ENCODE measurements around the gene CSF3R. TPM values are rescaled to one million over a fixed set of nuclear protein-coding genes. Genes with fewer than 3 reads are reported as not detected.
A peak's percentile ranks its signal among the peaks of the same experiment; 100 is the strongest.

CSF3R gene
- total RNA-seq, 2 experiments from 2014 or later: not detected

- Mint-ChIP-seq H3K27ac (no peak overlapping the region), H3K4me1 (ENCODE audit: low read depth) (peaks cover 9% of the 10 kb centered on the region), H3K27me3 (no peaks in the 10 kb centered on the region), H3K4me3 (no peak overlapping the region), H3K36me3 (ENCODE audit: low read depth) (no peaks in the 10 kb centered on the region), H3K9me3 (no peaks in the 10 kb centered on the region)
- TF ChIP-seq CTCF (IDR thresholded peaks at IDR 0.05): no peak
- intact Hi-C loops (cut with micrococcal nuclease): no loop called here
- ATAC-seq: no peak
- ChIA-PET CTCF (no interaction called here), POLR2A (interaction anchor here (0.6 kb wide), 1 partner anchor 26 kb away, joined by 3 read pairs; no protein-coding TSS in a partner anchor)
- no peak for DNase-seq
These were observed 56.9 kb downstream of the CSF3R start for GRCh38 chr1:36425791-36426190.

GRCh38 chr1:36421649-36422048 lies 61.1 kb downstream of the CSF3R start:
- Mint-ChIP-seq H3K27me3 (no peaks in the 10 kb centered on the region), H3K36me3 (ENCODE audit: low read depth) (no peaks in the 10 kb centered on the region), H3K4me3 (no peak overlapping the region), H3K4me1 (ENCODE audit: low read depth) (peaks cover 16% of the 10 kb centered on the region), H3K9me3 (no peaks in the 10 kb centered on the region), H3K27ac (peak overlapping the region; percentile 91)
- ATAC-seq: no peak
- ChIA-PET POLR2A (interaction anchor here (1.0 to 1.6 kb wide), 3 partner anchors 24 to 95 kb away, joined by 3 to 5 read pairs (median 3); partner anchors contain the start of gene LSM10), CTCF (interaction anchor here (0.8 to 4.5 kb wide), 12 partner anchors 9 to 332 kb away, joined by 3 to 45 read pairs (median 3); partner anchors contain the start of gene EVA1B)
- intact Hi-C loops (cut with micrococcal nuclease): loop anchor here (5.0 kb wide), 1 partner anchor 79 kb away; no protein-coding TSS in a partner anchor
- TF ChIP-seq CTCF (IDR thresholded peaks at IDR 0.05): no peak
- no peak for DNase-seq

- no peaks in the 10 kb centered on the region for H3K9me3 Mint-ChIP-seq
- intact Hi-C loops (cut with micrococcal nuclease): loop anchor here (5.0 kb wide), 1 partner anchor 79 kb away; no protein-coding TSS in a partner anchor
- ChIA-PET CTCF (interaction anchor here (1.0 to 4.5 kb wide), 12 partner anchors 9 to 271 kb away, joined by 3 to 68 read pairs (median 8); partner anchors contain the start of genes EVA1B, LSM10 and TRAPPC3), POLR2A (interaction anchor here (1.0 kb wide), 2 partner anchors 24 to 37 kb away, joined by 3 to 5 read pairs; partner anchors contain the start of gene LSM10)
- no peak overlapping the region for H3K4me3 Mint-ChIP-seq
- peak overlapping the region; percentile 91 for H3K27ac Mint-ChIP-seq
- ATAC-seq (peak; percentile 100), DNase-seq (peak; percentile 95)
- no peaks in the 10 kb centered on the region for H3K36me3 Mint-ChIP-seq (ENCODE audit: low read depth)
- peak; percentile 94 for TF ChIP-seq CTCF (IDR thresholded peaks at IDR 0.05)
- peaks cover 15% of the 10 kb centered on the region for H3K4me1 Mint-ChIP-seq (ENCODE audit: low read depth)
- H3K27me3 Mint-ChIP-seq: no peaks in the 10 kb centered on the region
These were observed 61.8 kb downstream of the CSF3R start for GRCh38 chr1:36420836-36421317.

- ATAC-seq (no peak), DNase-seq (no peak)
- no peaks in the 10 kb centered on the region for H3K36me3 Mint-ChIP-seq (ENCODE audit: low read depth)
- TF ChIP-seq CTCF (IDR thresholded peaks at IDR 0.05): no peak
- H3K27ac Mint-ChIP-seq: peak overlapping the region; percentile 91
- H3K27me3 Mint-ChIP-seq: no peaks in the 10 kb centered on the region
- no peaks in the 10 kb centered on the region for H3K9me3 Mint-ChIP-seq
- intact Hi-C loops (cut with micrococcal nuclease): loop anchor here (5.0 kb wide), 1 partner anchor 78 kb away; no protein-coding TSS in a partner anchor
- POLR2A ChIA-PET: interaction anchor here (0.6 to 1.7 kb wide), 4 partner anchors 24 to 291 kb away, joined by 3 to 6 read pairs (median 3); partner anchors contain the start of gene STK40
- H3K4me3 Mint-ChIP-seq: no peak overlapping the region
- H3K4me1 Mint-ChIP-seq (ENCODE audit: low read depth): peaks cover 12% of the 10 kb centered on the region
- CTCF ChIA-PET: interaction anchor here (0.6 to 3.8 kb wide), 15 partner anchors 8 to 286 kb away, joined by 3 to 68 read pairs (median 5); partner anchors contain the start of genes EVA1B, LSM10, SH3D21 and TRAPPC3
These were observed 62.3 kb downstream of the CSF3R start for GRCh38 chr1:36420409-36420808.

- no peaks in the 10 kb centered on the region for H3K27me3 Mint-ChIP-seq
- H3K4me3 Mint-ChIP-seq: no peak overlapping the region
- H3K9me3 Mint-ChIP-seq: no peaks in the 10 kb centered on the region
- DNase-seq (no peak), ATAC-seq (no peak)
- intact Hi-C loops (cut with micrococcal nuclease): no loop called here
- no peaks in the 10 kb centered on the region for H3K36me3 Mint-ChIP-seq (ENCODE audit: low read depth)
- ChIA-PET CTCF (interaction anchor here (0.9 to 3.8 kb wide), 14 partner anchors 14 to 285 kb away, joined by 3 to 68 read pairs (median 5); partner anchors contain the start of genes EVA1B, LSM10, SH3D21 and TRAPPC3), POLR2A (interaction anchor here (1.3 to 1.7 kb wide), 2 partner anchors 23 to 34 kb away, joined by 3 to 6 read pairs; partner anchors contain the start of gene STK40)
- H3K27ac Mint-ChIP-seq: no peak overlapping the region
- TF ChIP-seq CTCF (IDR thresholded peaks at IDR 0.05): no peak
- H3K4me1 Mint-ChIP-seq (ENCODE audit: low read depth): peaks cover 12% of the 10 kb centered on the region
These were observed 63.1 kb downstream of the CSF3R start for GRCh38 chr1:36419569-36419968.

Measured in activated CD8-positive, alpha-beta T cell treated with anti-CD3 and anti-CD28 coated beads for 36 hours (primary cell).